Right cardiac atrium (tissue), 5 donors: ENCODE measurements around the gene MORN5. TPM values are rescaled to one million over a fixed set of nuclear protein-coding genes. Genes with fewer than 3 reads are reported as not detected.

Experiments used
- ATAC-seq, 2 donors: fragments of 200-7000 bp; cut with Tn5 transposase; one replicate each; pipeline versions ENCODE4 v1.8.0 to v1.9.1; 2020; ENCODE audit warnings: moderate library complexity in 2 of 2, mild to moderate bottlenecking in 1 of 2
- DNase-seq, 3 donors: peaks; one replicate each; pipeline ENCODE4 v3.0.0-alpha.2; 2020
- H3K27ac ChIP-seq: one replicate; pipeline ENCODE4 v1.5.1; 2013; ENCODE audit warnings: mild to moderate bottlenecking, low read length, control low read depth, moderate library complexity
- H3K27me3 ChIP-seq: one replicate; pipeline ENCODE4 v1.6.1; 2013; ENCODE audit not compliant: control insufficient read depth, insufficient read depth
- H3K4me1 ChIP-seq: one replicate; pipeline ENCODE4 v1.6.1; 2013; ENCODE audit warnings: low read length; ENCODE audit not compliant: control insufficient read depth, insufficient read depth
- H3K4me3 ChIP-seq: one replicate; pipeline ENCODE4 v1.5.1; 2013; ENCODE audit warnings: low read length, control low read depth
- H3K9me3 ChIP-seq: one replicate; pipeline ENCODE4 v1.6.1; 2013; ENCODE audit warnings: low read length; ENCODE audit not compliant: control insufficient read depth
- WGBS: extraction: QIAGEN DNeasy Blood & Tissue Kit; methylation state at CpG from one replicate; pipeline ENCODE4 v1.1.7; 2013; 5-methylcytosine and 5-hydroxymethylcytosine counted together
- intact Hi-C, 4 donors: fragments of 100-400 bp; cut with DNase I; formaldehyde crosslinking; loops; one replicate each; pipeline versions ENCODE4 v1.11.0 to v1.14.0; 2022 to 2023
- polyA plus RNA-seq: library from polyadenylated mRNA; stranded (reverse); fragments of 200-250 nt; gene quantifications from one replicate; pipeline ENCODE4 v1.2.3, GENCODE V29; 2013
- total RNA-seq, 4 donors: library from RNA; stranded (reverse); fragmentation: NEBNext Ultra II Directional; extraction: Animal tissue kit (Norgen Biotek cat#: 25700); gene quantifications; one replicate each; pipeline ENCODE4 v1.2.1, GENCODE V29; 2021
- donor health status: healthy with polysubstance abuse.
- donor health status: DM: no; HTN: yes; CAD: no.
- donor health status: DM: no; HTN: no; CAD: no.
- donor health status: DM: no; HTN: yes; CAD: no; lungs with severe emphysema.
- donor health status: DM: yes; HTN: yes; CAD: no.

Gene MORN5
- total and polyA plus RNA-seq, 5 donors, result 0.25 TPM; not detected in 4

- no peak overlapping the region for H3K4me3 ChIP-seq
- WGBS, result 71% methylated on average over 3 of the region's 3 CpGs
- no peak for ATAC-seq
Measured at GRCh38 chr9:122144836-122145591, 14.7 kb upstream of the MORN5 start.

DNA sequence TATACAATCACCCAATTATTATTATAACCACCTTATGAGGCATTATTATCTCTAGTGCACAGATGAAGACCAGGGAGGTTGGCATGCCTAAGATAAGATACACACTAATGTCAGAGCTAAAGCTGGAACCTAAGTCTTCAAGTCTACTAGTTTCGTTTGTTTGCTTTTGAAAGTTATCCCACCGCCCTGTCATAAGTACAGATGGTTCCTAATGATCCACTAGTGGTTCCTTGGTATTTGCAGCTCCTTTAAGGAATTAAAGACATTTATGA is 14.2 kb upstream of the MORN5 start:
- Histone ChIP-seq H3K4me1 (peaks cover 13% of the 10 kb centered on the region), H3K27me3 (no peaks in the 10 kb centered on the region), H3K4me3 (no peak overlapping the region), H3K9me3 (no peaks in the 10 kb centered on the region), H3K27ac (no peak overlapping the region)
- intact Hi-C loops, result no loop called here
- 78% methylated on average over 2 of the region's 2 CpGs for WGBS
- ATAC-seq (no peak), DNase-seq (no peak)

More at GRCh38 chr9:122144836-122145591, 14.7 kb upstream of the MORN5 start:
- H3K27ac ChIP-seq, result peak overlapping the region; percentile 27
- no peaks in the 10 kb centered on the region for H3K27me3 ChIP-seq
- no peaks in the 10 kb centered on the region for H3K9me3 ChIP-seq
- intact Hi-C loops, result no loop called here
- DNase-seq, result no peak
- H3K4me1 ChIP-seq, result peaks cover 13% of the 10 kb centered on the region

DNA sequence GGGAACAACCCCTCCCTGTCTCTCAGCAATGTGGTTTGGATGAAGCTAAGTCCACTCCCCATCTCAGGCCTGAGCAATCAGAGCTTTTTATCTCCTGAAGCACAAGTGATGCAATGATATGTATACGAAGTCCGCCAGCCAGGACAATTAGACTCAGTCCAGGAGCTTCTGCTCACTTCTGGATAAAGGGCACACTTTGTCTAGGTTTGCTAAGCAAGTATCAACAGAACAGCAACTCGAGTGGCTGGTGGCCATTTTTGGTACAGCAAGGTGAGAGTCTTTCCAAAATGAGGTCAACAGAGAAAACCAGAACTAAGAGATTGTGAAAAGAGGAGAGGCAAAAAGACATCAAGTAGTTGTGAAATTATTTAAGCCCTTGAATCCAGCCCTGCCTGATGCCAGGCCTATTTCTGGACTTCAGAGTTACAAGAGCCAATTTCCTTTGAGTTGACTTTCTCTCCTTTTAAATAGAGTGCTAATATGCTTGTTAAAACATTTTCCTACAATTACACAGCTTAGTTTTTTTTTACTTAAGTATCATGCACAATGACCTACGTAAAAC is 8.4 kb upstream of the MORN5 start:
- ATAC-seq (peak; percentile 18 to 26), DNase-seq (no peak)
- Histone ChIP-seq H3K27ac (peak overlapping the region; percentile 56), H3K4me3 (no peak overlapping the region), H3K4me1 (peaks cover 3% of the 10 kb centered on the region), H3K27me3 (no peaks in the 10 kb centered on the region), H3K9me3 (no peaks in the 10 kb centered on the region)
- intact Hi-C loops, result loop anchor here in 1 of 4 donors (10.0 kb wide), 1 partner anchor 93 kb away; no protein-coding TSS in a partner anchor
- WGBS, result 64% methylated on average over 4 of the region's 4 CpGs

DNA sequence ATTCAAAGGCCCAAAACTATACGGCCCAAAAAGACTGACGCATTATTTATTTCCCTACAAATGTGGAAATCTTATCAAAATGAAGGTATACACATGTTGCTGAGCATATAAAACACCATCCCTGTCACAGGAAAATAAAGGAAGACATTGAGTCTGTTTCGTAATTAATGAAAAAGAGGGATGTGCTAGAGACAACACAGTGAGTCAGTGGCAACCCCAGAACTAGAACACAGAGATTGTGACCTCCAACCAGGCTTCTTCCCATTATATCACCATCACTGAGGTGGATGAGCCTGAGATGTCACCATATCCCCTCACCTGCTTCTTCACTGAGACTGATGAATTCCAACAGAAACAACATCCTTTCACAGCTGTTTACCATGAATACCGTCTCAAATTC is 3.9 kb upstream of the MORN5 start:
- Histone ChIP-seq H3K27me3 (no peaks in the 10 kb centered on the region), H3K4me3 (no peak overlapping the region), H3K4me1 (peaks cover 3% of the 10 kb centered on the region), H3K27ac (no peak overlapping the region), H3K9me3 (no peaks in the 10 kb centered on the region)
- no peak for ATAC-seq
- intact Hi-C loops, result loop anchor here in 1 of 4 donors (10.0 kb wide), 1 partner anchor 89 kb away; no protein-coding TSS in a partner anchor
- 82% methylated on average over 4 of the region's 4 CpGs for WGBS
- DNase-seq, result no peak

DNA sequence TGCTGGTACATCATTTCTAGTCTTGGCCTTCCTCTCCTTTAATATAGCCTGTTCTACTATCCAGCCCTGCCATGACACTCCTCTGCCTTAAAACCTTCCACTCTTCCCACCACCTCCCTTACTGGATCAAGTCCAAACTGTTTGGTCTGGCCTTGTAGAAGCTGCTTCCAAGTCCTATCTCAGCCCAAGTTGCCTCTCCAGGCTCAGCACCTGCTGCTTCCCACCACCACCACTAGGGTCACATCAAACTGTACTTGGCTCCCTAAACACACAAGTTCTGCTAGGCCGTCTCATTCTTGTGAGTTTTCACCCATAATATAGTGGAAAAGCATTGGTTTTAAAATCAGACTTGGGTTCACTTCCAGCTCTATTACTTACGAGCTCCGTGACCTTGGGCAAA is 1.5 kb upstream of the MORN5 start:
- peaks cover 3% of the 10 kb centered on the region for H3K4me1 ChIP-seq
- H3K9me3 ChIP-seq, result no peaks in the 10 kb centered on the region
- intact Hi-C loops, result loop anchor here in 1 of 4 donors (10.0 kb wide), 1 partner anchor 87 kb away; no protein-coding TSS in a partner anchor
- DNase-seq, result no peak
- peak overlapping the region; percentile 95 for H3K4me3 ChIP-seq
- no peak overlapping the region for H3K27ac ChIP-seq
- no peaks in the 10 kb centered on the region for H3K27me3 ChIP-seq
- 72% methylated on average over 3 of the region's 3 CpGs for WGBS
- ATAC-seq, result peak in 1 of 2 donors; percentile 31

DNA sequence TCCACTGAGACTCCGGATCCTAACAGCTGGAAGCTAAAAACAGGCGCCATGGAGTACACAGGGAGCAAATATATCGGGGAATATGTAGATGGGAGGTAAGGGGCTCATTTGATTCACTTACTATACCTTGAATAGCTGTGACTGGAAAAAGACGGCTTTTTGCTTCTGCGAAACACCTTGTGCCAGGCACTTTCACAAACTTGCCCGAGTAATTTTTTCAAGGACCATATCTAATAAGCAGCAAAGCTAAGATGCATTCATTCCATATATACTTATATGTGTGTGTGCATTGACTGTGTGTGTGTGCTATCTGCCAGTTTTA is 178 bp downstream of the MORN5 start:
- H3K4me1 ChIP-seq, result peaks cover 3% of the 10 kb centered on the region
- 26% methylated on average over 6 of the region's 6 CpGs for WGBS
- DNase-seq (no peak), ATAC-seq (no peak)
- H3K4me3 ChIP-seq, result peak overlapping the region; percentile 95
- no peaks in the 10 kb centered on the region for H3K27me3 ChIP-seq
- H3K27ac ChIP-seq, result no peak overlapping the region
- H3K9me3 ChIP-seq, result no peaks in the 10 kb centered on the region
- intact Hi-C loops, result loop anchor here in 1 of 4 donors (10.0 kb wide), 1 partner anchor 85 kb away; no protein-coding TSS in a partner anchor

GRCh38 chr9:122162415-122162814 is 2.7 kb downstream of the MORN5 start:
- ATAC-seq (no peak), DNase-seq (no peak)
- Histone ChIP-seq H3K4me3 (no peak overlapping the region), H3K27me3 (no peaks in the 10 kb centered on the region), H3K27ac (no peak overlapping the region), H3K9me3 (no peaks in the 10 kb centered on the region), H3K4me1 (peaks cover 3% of the 10 kb centered on the region)
- intact Hi-C loops, result no loop called here

DNA sequence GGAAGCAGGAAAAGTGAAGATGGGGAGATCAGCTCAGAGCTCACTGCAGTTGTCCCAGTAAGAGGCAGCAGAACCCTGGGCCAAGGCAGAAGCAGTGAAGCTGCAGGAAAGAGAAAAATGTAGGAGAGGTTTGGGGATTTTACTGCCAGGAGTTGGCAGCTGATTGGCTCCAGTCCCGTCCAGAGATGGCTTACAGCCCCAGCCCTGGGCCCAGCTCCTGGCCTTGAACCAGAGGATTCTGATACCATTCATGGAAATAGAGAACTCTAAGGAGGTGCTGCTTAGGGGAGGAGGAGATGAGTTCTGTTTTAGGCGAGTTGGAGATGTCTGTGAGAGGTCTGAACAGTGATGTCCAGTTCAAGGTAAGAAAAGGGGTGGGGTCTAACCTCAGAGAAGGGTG is 4.6 kb downstream of the MORN5 start:
- intact Hi-C loops, result no loop called here
- no peak for ATAC-seq
- WGBS, result 36% methylated on average over 2 of the region's 2 CpGs
- Histone ChIP-seq H3K9me3 (no peaks in the 10 kb centered on the region), H3K27ac (no peak overlapping the region), H3K4me3 (no peak overlapping the region), H3K4me1 (no peaks in the 10 kb centered on the region), H3K27me3 (no peaks in the 10 kb centered on the region)
- DNase-seq, result no peak

- H3K27me3 ChIP-seq, result no peaks in the 10 kb centered on the region
- intact Hi-C loops, result no loop called here
- 51% methylated on average over 3 of the region's 3 CpGs for WGBS
- no peaks in the 10 kb centered on the region for H3K4me1 ChIP-seq
- DNase-seq (no peak), ATAC-seq (peak in 1 of 2 donors; percentile 34)
- no peaks in the 10 kb centered on the region for H3K9me3 ChIP-seq
- no peak overlapping the region for H3K4me3 ChIP-seq
- H3K27ac ChIP-seq, result no peak overlapping the region
Measured at GRCh38 chr9:122168356-122168755, 8.6 kb downstream of the MORN5 start.

DNA sequence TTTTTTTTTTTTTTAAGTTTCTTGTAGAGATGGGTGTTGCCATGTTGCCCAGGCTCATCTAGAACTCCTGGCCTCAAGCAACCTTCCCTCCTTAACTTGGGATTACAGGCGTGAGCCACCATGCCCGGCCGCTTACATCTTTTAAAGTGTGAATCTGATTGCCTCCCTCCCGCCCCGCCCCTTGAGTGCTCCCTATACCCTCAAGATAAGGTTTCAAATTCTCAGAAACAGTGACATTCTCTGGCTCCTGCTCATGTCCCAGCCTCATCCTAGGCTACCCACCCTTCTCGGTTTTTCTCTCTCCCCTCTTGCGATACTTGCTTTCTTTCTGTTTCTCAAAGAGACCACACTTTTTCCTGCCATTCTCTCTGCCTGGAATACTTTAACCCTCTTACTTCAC is 12.4 kb downstream of the MORN5 start:
- 85% methylated on average over 7 of the region's 7 CpGs for WGBS
- Histone ChIP-seq H3K27me3 (no peaks in the 10 kb centered on the region), H3K9me3 (no peaks in the 10 kb centered on the region), H3K27ac (no peak overlapping the region), H3K4me1 (no peaks in the 10 kb centered on the region), H3K4me3 (no peak overlapping the region)
- intact Hi-C loops, result no loop called here
- ATAC-seq, result no peak
- DNase-seq, result no peak

DNA sequence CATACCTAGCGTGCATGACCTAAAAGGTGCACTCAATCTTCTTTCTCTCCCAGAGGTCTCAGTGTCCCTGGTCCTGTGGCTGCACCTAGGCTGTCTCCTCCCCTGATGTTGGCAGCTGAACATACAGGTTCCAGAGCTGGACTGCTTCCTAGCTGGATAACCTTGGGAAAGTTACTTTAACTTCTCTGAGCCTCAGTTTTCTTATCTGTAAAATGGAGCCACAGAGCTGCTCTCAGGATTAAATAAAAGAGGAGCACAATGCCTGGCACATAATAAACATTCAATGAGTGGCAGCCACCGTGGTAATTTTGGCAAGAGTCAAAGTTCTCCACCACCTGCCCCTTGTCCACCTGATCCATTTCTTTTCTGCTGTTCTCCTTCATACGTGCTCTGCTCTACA is 14.0 kb downstream of the MORN5 start:
- no peak overlapping the region for H3K4me3 ChIP-seq
- H3K27ac ChIP-seq, result no peak overlapping the region
- ATAC-seq, result no peak
- H3K4me1 ChIP-seq, result no peaks in the 10 kb centered on the region
- no peaks in the 10 kb centered on the region for H3K9me3 ChIP-seq
- no peaks in the 10 kb centered on the region for H3K27me3 ChIP-seq
- WGBS, result 85% methylated on average over 3 of the region's 3 CpGs
- intact Hi-C loops, result no loop called here
- DNase-seq, result no peak
